NCI-H510A (cell line): ENCODE results near the gene KDM3B.
A peak's percentile ranks its signal among the peaks of the same experiment; 100 is the strongest.
"Not testable (repeated sequence)": the region's sequence is repeated elsewhere in the genome, so short reads cannot be mapped to it uniquely, and the experiment has no call there.

Source experiments
- DNase-seq: peaks from one replicate; lab custom pipeline; 2025; lab: John Stamatoyannopoulos, UW

Gene KDM3B

GRCh38 chr5:138402640-138403039 lies 50.2 kb downstream of the KDM3B start:
- DNase-seq: no peak

- DNase-seq: no peak
Observed at GRCh38 chr5:138408023-138408422, 55.5 kb downstream of the KDM3B start.

GRCh38 chr5:138410996-138411640 lies 58.6 kb downstream of the KDM3B start:
- not testable (repeated sequence) for DNase-seq

GRCh38 chr5:138418444-138418843 lies 66.0 kb downstream of the KDM3B start:
- no peak for DNase-seq

- no peak for DNase-seq
Observed at GRCh38 chr5:138425079-138425478, 72.6 kb downstream of the KDM3B start.

- no peak for DNase-seq
Observed at GRCh38 chr5:138435943-138436342, 83.5 kb downstream of the KDM3B start.

- no peak for DNase-seq
Observed at GRCh38 chr5:138438003-138438723, 85.7 kb downstream of the KDM3B start.

GRCh38 chr5:138438724-138439476 lies 86.4 kb downstream of the KDM3B start, which contains the start of gene REEP2:
TSS of gene REEP2 (plus strand) at chr5:138439057. CDS start at chr5:138439209, 152 bp downstream.
- DNase-seq: peak; percentile 46

- DNase-seq: no peak
Observed at GRCh38 chr5:138439477-138440158, 87.1 kb downstream of the KDM3B start.

- DNase-seq: no peak
Observed at GRCh38 chr5:138440159-138441073, 87.9 kb downstream of the KDM3B start.

- no peak for DNase-seq
Observed at GRCh38 chr5:138441221-138441620, 88.7 kb downstream of the KDM3B start.

- no peak for DNase-seq
Observed at GRCh38 chr5:138444078-138444773, 91.7 kb downstream of the KDM3B start.

GRCh38 chr5:138444774-138445546 lies 92.5 kb downstream of the KDM3B start:
- no peak for DNase-seq

GRCh38 chr5:138445547-138446271 lies 93.2 kb downstream of the KDM3B start:
- DNase-seq: no peak

GRCh38 chr5:138448070-138448469 lies 95.6 kb downstream of the KDM3B start:
- no peak for DNase-seq

GRCh38 chr5:138448481-138449398 lies 96.3 kb downstream of the KDM3B start:
- DNase-seq: peak; percentile 39

GRCh38 chr5:138449501-138450239 lies 97.2 kb downstream of the KDM3B start:
- DNase-seq: peak; percentile 42
